Muscle of leg (tissue), 11 donors: ENCODE results near the gene RGMA. TPM values are rescaled to one million over a fixed set of nuclear protein-coding genes. Genes with fewer than 3 reads are reported as not detected.

Source experiments
- DNase-seq: peaks from one replicate; pipeline ENCODE4 v3.0.0; 2013
- H3K27ac ChIP-seq: one replicate; pipeline ENCODE4 v1.5.1; 2013; ENCODE audit warnings: mild to moderate bottlenecking, low read length, control low read depth
- H3K27me3 ChIP-seq: one replicate; pipeline ENCODE4 v1.6.1; 2013; ENCODE audit warnings: low read length; ENCODE audit not compliant: control insufficient read depth, insufficient read depth
- H3K36me3 ChIP-seq: one replicate; pipeline ENCODE4 v1.6.1; 2013; ENCODE audit warnings: low read length; ENCODE audit not compliant: control insufficient read depth, insufficient read depth
- H3K4me1 ChIP-seq: one replicate; pipeline ENCODE4 v1.6.1; 2013; ENCODE audit warnings: low read length; ENCODE audit not compliant: control insufficient read depth, insufficient read depth
- H3K4me3 ChIP-seq: one replicate; pipeline ENCODE4 v1.5.1; 2013; ENCODE audit warnings: low read length, control low read depth
- H3K9me3 ChIP-seq: replicated peaks from 2 replicates; pipeline ENCODE4 v1.6.1; 2013; ENCODE audit warnings: low read depth, low read length; ENCODE audit not compliant: control insufficient read depth
- WGBS: methylation state at CpG from one replicate; pipeline ENCODE4 v1.1.5; 2013; ENCODE audit warnings: missing lambda C conversion rate; ENCODE audit not compliant: insufficient coverage; 5-methylcytosine and 5-hydroxymethylcytosine counted together
- polyA plus RNA-seq, 8 donors: library from polyadenylated mRNA; unstranded; fragments of 120-200 nt; gene quantifications; one replicate each; pipeline versions ENCODE4 v1.2.1 to v1.2.3, GENCODE V29; 2013; ENCODE audit warnings: inconsistent platforms in 1 of 8, low replicate concordance in 1 of 8; ENCODE audit not compliant: insufficient read length in 8 of 8, insufficient read depth in 1 of 8
- total RNA-seq: library from RNA; stranded (reverse); fragments of 120-200 nt; gene quantifications from one replicate; pipeline ENCODE4 v1.2.4, GENCODE V29; 2013

RGMA gene
- total and polyA plus RNA-seq, 9 donors: 16.4 to 90.8 (median 68.9) TPM

DNA sequence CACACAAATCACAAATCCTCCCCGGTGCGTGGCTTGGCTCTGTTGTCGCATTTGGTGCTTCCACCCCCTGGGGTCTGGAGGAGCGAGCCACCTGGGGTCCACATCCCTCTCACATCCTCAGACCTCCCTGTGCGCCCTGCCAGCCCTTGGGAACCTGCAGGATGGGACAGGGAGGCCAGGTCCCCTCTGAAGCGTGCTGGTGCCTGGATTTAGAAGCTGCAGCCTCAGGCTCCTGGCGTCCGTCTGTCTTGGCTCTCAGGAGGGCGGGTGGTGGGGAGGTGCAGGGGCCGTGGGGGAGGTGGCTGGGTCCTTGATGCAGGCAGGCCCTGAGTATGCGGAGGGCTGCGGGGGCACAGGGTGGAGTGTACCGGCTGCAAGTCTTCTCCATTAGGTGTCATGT, 38.4 kb downstream of the RGMA start:
- Histone ChIP-seq H3K9me3 (peaks cover 12% of the 10 kb centered on the region), H3K4me3 (no peak overlapping the region), H3K27me3 (no peaks in the 10 kb centered on the region), H3K4me1 (peaks cover 21% of the 10 kb centered on the region), H3K27ac (no peak overlapping the region), H3K36me3 (peaks cover 91% of the 10 kb centered on the region)
- WGBS: 71% methylated on average over 11 of the region's 13 CpGs
- DNase-seq: no peak

DNA sequence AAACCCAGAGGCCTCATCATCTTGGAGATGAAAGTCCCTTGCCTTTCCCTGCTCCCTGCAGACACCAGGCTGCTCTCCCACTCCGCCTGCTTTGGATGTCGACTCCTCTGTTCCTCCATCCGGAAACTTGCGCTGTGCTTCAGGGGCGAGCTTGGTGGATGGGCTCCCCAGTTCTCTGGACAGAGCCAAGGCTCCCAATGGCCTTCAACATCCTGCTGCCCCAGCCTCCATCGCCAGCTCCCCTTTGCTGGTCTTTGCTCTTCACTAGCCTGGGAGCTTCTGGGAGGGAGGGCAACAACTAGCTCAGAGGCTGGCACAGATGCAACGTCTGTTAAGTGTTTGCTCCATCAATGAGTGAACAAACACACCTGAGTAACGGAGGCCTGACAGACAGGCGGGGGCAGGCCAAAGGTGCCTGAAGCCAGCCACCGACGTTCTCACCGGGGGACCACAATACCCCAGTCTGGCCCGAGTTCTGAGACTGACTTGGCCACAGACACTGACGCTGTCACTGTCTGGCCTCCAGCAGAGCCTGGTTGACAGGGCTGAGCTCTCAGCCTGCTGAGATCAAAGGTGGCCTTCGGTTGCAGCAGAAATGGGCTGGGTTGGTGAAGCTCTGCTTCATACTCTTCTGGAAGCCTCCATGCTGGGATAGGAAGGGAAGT, 39.0 kb downstream of the RGMA start:
- WGBS: 71% methylated on average over 13 of the region's 15 CpGs
- DNase-seq: no peak
- H3K27me3 ChIP-seq: no peaks in the 10 kb centered on the region
- H3K4me3 ChIP-seq: no peak overlapping the region
- no peak overlapping the region for H3K27ac ChIP-seq
- peaks cover 21% of the 10 kb centered on the region for H3K4me1 ChIP-seq
- H3K36me3 ChIP-seq: peaks cover 91% of the 10 kb centered on the region
- peaks cover 12% of the 10 kb centered on the region for H3K9me3 ChIP-seq

DNA sequence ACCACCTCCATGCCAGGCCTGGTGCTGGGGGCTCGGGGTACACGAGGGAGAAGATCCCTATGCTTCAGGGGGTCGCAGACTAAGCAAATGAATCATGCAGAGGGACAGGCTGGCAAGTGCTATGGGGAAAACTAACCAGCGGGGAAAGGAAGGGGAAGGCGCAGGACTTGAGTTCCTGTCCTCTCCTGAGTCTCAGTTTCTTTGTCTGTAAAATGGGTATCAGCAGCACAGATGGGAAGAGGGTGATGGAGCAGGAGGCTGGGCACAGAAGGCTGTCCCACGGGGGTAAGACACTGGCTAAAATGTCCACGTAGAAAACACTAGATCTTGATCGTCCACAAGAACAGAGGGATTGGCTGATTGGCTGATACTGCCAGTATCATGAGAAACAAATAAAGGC, 39.8 kb downstream of the RGMA start:
- Histone ChIP-seq H3K4me3 (no peak overlapping the region), H3K27me3 (no peaks in the 10 kb centered on the region), H3K4me1 (peaks cover 25% of the 10 kb centered on the region), H3K27ac (no peak overlapping the region), H3K9me3 (peaks cover 12% of the 10 kb centered on the region), H3K36me3 (peaks cover 93% of the 10 kb centered on the region)
- no peak for DNase-seq
- 86% methylated on average over 8 of the region's 8 CpGs for WGBS

DNA sequence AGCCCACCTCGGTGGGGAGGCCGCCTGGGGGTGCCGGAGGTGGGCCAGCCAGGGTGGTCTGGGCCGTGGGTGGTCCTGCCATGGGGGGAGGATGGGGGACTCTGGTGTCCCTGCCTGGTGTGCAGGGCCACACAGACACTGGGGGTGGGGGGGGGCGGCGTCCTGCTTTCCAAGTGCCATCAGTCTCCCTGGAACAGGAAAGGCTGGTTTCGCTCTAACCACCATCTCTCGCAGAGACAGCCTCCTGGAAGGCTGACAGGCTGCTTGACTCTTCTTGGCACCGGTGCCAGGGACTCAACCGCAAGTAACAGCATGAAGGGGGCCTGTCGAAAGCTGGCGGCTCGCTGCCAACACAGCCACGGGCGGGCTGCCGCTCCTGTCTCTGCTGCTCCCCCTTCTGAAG, 40.3 kb downstream of the RGMA start:
- H3K27me3 ChIP-seq: no peaks in the 10 kb centered on the region
- peaks cover 30% of the 10 kb centered on the region for H3K4me1 ChIP-seq
- H3K4me3 ChIP-seq: no peak overlapping the region
- H3K9me3 ChIP-seq: peaks cover 12% of the 10 kb centered on the region
- WGBS: 59% methylated on average over 10 of the region's 16 CpGs
- H3K27ac ChIP-seq: no peak overlapping the region
- peaks cover 97% of the 10 kb centered on the region for H3K36me3 ChIP-seq
- no peak for DNase-seq

GRCh38 chr15:93048426-93048721, 40.6 kb downstream of the RGMA start:
- 89% methylated on average over 14 of the region's 14 CpGs for WGBS
- no peak for DNase-seq
- no peak overlapping the region for H3K27ac ChIP-seq
- peaks cover 33% of the 10 kb centered on the region for H3K4me1 ChIP-seq
- no peak overlapping the region for H3K4me3 ChIP-seq
- H3K9me3 ChIP-seq: peaks cover 12% of the 10 kb centered on the region
- peaks cover 96% of the 10 kb centered on the region for H3K36me3 ChIP-seq
- H3K27me3 ChIP-seq: no peaks in the 10 kb centered on the region

DNA sequence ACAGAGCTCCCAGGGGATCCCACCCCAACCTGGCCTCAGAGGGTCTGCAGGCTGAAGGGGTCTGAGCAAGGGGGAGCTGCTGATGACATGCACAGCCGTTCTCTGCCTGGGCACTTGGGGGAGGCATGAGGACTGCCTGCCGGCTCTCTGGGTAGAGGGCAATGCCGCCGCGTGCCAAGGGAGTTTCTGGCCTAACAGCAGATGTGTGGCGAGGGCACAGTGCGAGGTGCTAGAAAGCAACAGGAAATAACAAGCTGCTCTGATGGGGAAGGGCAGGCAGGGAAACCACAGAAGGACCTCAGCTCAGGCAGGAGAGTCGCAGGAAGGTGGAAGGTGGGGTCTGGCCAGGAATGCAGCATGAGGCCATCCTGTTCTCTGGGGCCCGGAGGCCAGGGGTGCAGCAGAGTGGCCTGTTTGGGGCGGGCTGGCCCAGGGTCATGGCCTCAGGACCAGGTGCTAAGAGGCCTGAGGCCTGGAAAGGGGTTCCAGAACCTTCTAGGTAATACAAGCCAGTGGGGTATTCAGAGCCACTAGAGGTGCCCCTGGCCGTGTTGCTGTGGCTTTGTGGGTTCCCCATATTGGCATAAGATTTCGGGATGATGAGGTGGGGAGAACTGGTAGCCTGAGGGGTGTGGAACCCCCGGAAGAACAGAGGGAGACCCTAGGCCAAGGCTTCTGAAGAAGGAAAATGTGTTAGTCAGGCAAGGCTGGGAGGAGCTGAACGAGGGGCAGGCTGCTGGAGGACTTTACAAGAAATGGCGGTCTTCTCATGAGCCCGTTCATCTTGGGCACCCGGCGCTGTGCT, 41.2 kb downstream of the RGMA start:
- H3K27ac ChIP-seq: no peak overlapping the region
- no peaks in the 10 kb centered on the region for H3K27me3 ChIP-seq
- peaks cover 12% of the 10 kb centered on the region for H3K9me3 ChIP-seq
- H3K4me1 ChIP-seq: peaks cover 38% of the 10 kb centered on the region
- 83% methylated on average over 18 of the region's 18 CpGs for WGBS
- no peak overlapping the region for H3K4me3 ChIP-seq
- peaks cover 96% of the 10 kb centered on the region for H3K36me3 ChIP-seq
- no peak for DNase-seq

DNA sequence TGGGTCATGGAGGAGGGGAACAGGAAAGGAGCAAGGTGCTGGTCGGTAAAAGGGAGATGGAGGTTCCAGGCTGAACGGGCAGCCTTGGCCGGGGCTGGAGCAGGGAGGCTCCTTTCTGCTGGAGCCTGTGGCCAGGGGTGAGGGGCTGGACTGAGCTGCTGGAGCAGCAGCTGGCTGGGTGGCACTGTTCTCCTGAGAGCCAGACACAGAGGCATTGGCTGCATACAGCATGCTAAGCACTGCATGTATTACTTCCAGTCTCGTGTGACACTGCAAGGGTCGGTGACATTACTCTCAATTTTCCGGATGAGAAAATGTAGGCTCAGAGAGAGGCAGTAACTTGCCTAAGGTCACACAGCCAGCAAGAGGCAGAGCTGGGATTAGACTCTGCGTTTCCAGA, 42.3 kb downstream of the RGMA start:
- 70% methylated on average over 4 of the region's 7 CpGs for WGBS
- Histone ChIP-seq H3K4me1 (peaks cover 41% of the 10 kb centered on the region), H3K27me3 (no peaks in the 10 kb centered on the region), H3K9me3 (peaks cover 12% of the 10 kb centered on the region), H3K4me3 (no peak overlapping the region), H3K36me3 (peaks cover 92% of the 10 kb centered on the region), H3K27ac (no peak overlapping the region)
- DNase-seq: no peak

- no peak overlapping the region for H3K27ac ChIP-seq
- 100% methylated on average over 1 of the region's 4 CpGs for WGBS
- no peaks in the 10 kb centered on the region for H3K27me3 ChIP-seq
- H3K36me3 ChIP-seq: peaks cover 89% of the 10 kb centered on the region
- peaks cover 41% of the 10 kb centered on the region for H3K4me1 ChIP-seq
- no peak for DNase-seq
- peaks cover 12% of the 10 kb centered on the region for H3K9me3 ChIP-seq
- no peak overlapping the region for H3K4me3 ChIP-seq
Observed at GRCh38 chr15:93046120-93046519, 42.9 kb downstream of the RGMA start.

DNA sequence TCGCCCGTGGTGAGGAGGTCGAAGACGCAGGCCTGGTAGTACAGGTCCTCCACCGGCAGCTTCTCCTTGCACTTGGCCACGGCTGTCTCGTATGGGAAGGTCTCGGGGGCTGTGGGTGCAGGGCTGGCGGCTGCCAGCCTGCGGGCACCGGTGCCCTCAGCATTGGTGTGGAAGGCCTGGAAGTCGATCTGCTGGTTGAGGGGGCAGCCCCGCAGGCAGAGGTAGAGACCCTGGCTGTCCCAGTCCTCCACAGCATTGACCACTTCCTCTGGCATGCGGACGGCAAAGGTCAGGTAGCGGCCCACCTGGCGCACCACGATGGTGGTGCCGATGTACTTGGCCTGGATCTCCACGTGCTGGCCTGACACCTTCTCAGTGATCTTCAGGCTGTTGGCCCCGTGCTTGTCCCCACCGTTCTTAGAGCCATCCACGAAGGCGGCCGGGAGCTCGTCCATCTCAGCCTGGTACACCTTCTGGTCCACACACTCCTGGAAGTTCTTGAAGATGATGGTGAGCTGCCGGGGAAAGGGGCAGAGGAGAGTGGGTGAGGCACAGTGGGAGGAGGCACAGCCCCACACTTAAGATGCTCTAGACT, 43.7 kb downstream of the RGMA start:
- no peak for DNase-seq
- Histone ChIP-seq H3K27ac (no peak overlapping the region), H3K4me1 (peaks cover 41% of the 10 kb centered on the region), H3K4me3 (no peak overlapping the region), H3K27me3 (no peaks in the 10 kb centered on the region), H3K9me3 (peaks cover 12% of the 10 kb centered on the region), H3K36me3 (peaks cover 90% of the 10 kb centered on the region)
- WGBS: 84% methylated on average over 22 of the region's 27 CpGs

GRCh38 chr15:93044301-93045190, 44.5 kb downstream of the RGMA start:
- Histone ChIP-seq H3K4me1 (peaks cover 35% of the 10 kb centered on the region), H3K4me3 (no peak overlapping the region), H3K9me3 (peaks cover 12% of the 10 kb centered on the region), H3K27me3 (no peaks in the 10 kb centered on the region), H3K27ac (no peak overlapping the region), H3K36me3 (peaks cover 84% of the 10 kb centered on the region)
- DNase-seq: no peak
- 81% methylated on average over 29 of the region's 46 CpGs for WGBS
